PFSK-1 (cell line): Measurements from ENCODE around the gene NDST3.

Experiments used
- FOXP2 ChIP-seq: optimal IDR thresholded peaks from 2 replicates; pipeline ENCODE3; 2011; ENCODE audit warnings: borderline replicate concordance, control low read depth, inconsistent platforms; ENCODE audit not compliant: insufficient read depth; ENCODE audit errors: extremely low read length, extremely low read depth
- POLR2AphosphoS5 ChIP-seq: IDR thresholded peaks from 2 replicates; pipeline ENCODE4 v1.6.1; 2012; ENCODE audit warnings: low read depth, mild to moderate bottlenecking, control low read depth, low read length, moderate library complexity
- REST ChIP-seq, 2 experiments: IDR thresholded peaks; 2 replicates each; pipeline versions ENCODE4 v1.6.1 to v1.8.0; 2011 to 2012; ENCODE audit warnings: low read depth in 2 of 2, low read length in 2 of 2, control low read depth in 1 of 2, inconsistent platforms in 1 of 2, mild to moderate bottlenecking in 1 of 2, moderate library complexity in 1 of 2; ENCODE audit not compliant: insufficient read depth in 1 of 2
- SIN3A ChIP-seq: IDR thresholded peaks from 2 replicates; pipeline ENCODE4 v1.6.1; 2012; ENCODE audit warnings: mild to moderate bottlenecking, low read length, moderate library complexity, borderline replicate concordance; ENCODE audit not compliant: insufficient read depth
- TAF1 ChIP-seq: IDR thresholded peaks from 2 replicates; pipeline ENCODE4 v1.6.1; 2012; ENCODE audit warnings: low read length, control low read depth, borderline replicate concordance; ENCODE audit not compliant: insufficient read depth

The NDST3 gene

GRCh38 chr4:118155516-118155915, 121.2 kb downstream of the NDST3 start:
- TF ChIP-seq REST (IDR thresholded peaks at IDR 0.05; ENCODE audit: insufficient read depth in 1 of 2, low read depth in 2 of 2, low read length in 2 of 2) (no peak), TAF1 (no peak), POLR2AphosphoS5 (no peak), FOXP2 (no peak), SIN3A (no peak)

GRCh38 chr4:118158763-118159375, 124.6 kb downstream of the NDST3 start:
- no peak for TF ChIP-seq REST (IDR thresholded peaks at IDR 0.05; ENCODE audit: insufficient read depth in 1 of 2, low read depth in 2 of 2, low read length in 2 of 2)
- no peak for TF ChIP-seq SIN3A
- no peak for TF ChIP-seq FOXP2
- TF ChIP-seq POLR2AphosphoS5 = no peak
- TF ChIP-seq TAF1 = no peak

- TF ChIP-seq FOXP2 (no peak), POLR2AphosphoS5 (no peak), SIN3A (no peak), REST (IDR thresholded peaks at IDR 0.05; ENCODE audit: insufficient read depth in 1 of 2, low read depth in 2 of 2, low read length in 2 of 2) (no peak), TAF1 (no peak)
Observed at GRCh38 chr4:118167306-118167705, 133.0 kb downstream of the NDST3 start.

- TF ChIP-seq FOXP2 (no peak), POLR2AphosphoS5 (no peak), TAF1 (no peak), SIN3A (no peak), REST (IDR thresholded peaks at IDR 0.05; ENCODE audit: insufficient read depth in 1 of 2, low read depth in 2 of 2, low read length in 2 of 2) (no peak)
Observed at GRCh38 chr4:118171381-118171780, 137.1 kb downstream of the NDST3 start.
